SW 1271 (cell line): ENCODE data around the gene MDC1.
"Not testable (repeated sequence)": the region's sequence is repeated elsewhere in the genome, so short reads cannot be mapped to it uniquely, and the experiment has no call there.

ENCODE experiments used
- DNase-seq, 2 experiments: peaks; one replicate each; lab custom pipeline; 2025; lab: John Stamatoyannopoulos, UW

Gene MDC1

DNA sequence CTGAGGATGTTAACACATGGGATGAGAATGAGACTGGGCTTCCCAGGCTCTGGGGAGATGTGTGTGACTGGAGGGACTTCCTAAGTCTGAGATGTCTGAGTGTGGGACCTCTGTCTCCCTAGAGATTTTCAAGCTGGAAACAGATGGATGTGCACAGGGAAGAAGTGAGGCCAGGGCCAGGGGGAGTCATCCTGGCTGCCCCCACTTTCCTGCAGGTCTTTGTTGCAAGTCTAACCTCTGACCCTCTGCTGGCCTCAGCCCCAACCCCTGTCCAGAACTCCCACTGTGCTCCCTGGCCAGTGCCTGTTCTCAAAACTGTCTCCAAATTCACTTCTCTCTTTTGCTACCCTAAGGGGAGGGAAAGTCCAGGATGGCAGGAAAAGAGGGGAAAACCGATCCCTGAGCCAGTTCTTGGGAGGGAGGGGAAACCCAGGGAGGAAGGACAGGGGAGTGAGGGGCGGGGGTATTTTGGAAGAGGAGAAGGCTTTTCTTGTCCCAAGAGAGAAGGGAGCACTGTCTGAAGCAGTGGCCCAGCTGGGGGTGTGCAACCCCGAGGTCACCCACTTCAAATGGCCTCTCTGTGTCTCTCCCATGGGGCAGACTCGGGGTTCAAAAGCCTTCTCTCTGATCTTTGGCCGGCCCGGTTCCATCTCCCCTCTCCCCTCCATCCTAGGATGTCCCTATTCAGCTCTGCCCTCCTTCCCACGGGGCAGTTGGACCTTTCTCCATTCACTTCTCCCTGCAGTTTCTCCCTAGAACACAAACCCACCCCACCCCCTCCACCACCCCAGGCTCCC, 33.7 kb downstream of the MDC1 start:
- no peak for DNase-seq

DNA sequence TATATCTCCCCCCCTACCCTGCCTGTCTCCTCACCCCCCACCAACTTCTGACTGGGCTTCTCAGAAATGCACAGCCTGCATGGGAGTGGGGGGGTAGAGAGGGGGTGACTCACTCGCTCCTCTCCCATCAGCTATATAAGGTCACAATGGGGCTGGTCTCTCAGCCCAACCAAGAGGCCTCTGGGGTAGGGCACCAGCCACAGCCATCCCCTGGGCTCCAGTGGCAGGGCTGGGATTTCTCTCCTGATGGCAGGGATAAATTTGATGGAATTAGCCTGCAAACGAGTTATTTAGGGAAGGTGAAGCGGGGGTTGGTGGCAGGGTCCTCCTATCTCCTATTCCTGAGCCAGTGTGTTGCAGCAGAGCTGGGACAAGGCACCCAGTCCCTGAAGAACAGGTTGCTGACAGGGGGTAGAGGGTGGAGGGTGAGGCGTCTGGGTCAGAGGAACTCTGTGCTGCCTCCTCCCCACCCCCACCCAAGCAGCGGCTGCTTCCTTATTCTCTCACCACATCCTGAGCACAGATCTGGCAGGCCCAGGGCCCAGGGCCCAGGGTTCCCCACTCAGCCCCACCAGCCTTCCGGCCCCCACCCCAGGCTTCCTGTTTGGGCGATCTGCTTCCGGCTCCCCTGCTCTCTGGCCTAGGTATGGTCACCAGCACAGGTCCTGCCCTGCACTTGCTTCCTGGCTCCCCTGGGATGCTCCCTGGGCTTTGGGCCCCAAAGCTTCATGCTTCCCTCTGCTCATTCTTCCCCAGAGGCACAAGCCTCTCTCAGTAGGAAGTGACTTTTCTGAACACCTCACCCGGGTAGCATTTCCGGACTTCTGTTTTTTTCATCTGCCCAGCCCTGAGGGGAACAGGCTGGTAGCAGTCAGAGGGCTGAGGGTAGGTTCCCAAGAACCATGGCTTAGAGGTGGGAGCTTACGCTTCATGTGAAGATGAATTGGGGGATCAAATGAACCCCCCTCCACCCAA, 34.7 kb downstream of the MDC1 start:
- peak; percentile 84 to 89 for DNase-seq

DNA sequence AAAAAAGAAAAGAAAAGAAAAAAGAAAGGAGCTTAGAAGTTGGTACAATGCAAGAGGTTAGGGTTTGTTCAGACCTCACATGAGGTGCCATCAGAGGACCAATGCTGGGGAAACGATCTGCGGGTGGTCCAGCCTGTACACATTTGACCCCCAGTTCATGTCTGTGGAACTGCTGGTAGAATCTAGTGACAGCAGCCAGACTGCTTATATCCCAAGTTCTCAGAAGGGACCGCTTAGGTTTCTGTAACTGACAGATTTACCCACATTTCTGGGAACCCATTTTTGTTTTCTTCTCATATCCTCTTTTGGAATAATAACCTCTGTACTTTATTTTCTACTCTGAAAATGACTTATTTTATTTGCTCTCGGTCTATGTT, 35.3 kb downstream of the MDC1 start:
- no peak for DNase-seq

DNA sequence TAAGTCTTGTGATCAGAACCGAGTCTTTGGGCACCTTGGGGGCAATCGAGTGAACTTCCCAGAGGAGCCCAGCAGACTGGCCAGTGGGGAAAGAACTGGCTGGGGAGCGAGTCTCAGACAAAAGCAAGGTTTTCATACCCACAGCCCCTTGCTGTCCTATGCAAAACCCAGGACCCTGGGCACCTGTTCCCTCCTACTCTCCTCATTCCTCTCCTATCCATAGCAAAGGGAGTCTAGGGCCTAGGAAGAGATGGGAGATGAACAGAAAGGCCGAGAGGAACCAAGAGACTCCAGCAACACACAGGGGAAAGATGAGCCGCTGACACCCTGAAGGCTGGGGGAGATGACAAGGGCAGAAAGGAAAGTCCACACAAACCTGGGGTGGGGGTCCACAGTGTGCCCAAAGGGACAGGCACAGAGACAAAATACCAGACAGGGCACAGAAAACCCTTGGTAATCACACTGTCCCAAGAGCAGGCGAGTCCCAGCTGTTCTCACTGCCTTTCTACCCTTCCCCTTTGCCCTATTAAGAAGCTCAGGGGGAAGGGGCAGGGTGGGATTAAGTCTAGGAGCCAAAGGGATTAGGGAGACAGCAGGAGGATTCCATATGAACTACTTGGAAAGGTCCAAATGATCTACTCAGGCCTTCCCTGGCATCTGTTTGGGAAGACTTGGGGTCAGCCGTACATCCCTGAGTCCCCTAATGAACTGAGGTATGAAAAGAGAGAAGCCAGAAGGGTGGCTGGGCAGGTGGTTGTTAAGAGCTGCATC, 37.1 kb downstream of the MDC1 start:
- no peak for DNase-seq

DNA sequence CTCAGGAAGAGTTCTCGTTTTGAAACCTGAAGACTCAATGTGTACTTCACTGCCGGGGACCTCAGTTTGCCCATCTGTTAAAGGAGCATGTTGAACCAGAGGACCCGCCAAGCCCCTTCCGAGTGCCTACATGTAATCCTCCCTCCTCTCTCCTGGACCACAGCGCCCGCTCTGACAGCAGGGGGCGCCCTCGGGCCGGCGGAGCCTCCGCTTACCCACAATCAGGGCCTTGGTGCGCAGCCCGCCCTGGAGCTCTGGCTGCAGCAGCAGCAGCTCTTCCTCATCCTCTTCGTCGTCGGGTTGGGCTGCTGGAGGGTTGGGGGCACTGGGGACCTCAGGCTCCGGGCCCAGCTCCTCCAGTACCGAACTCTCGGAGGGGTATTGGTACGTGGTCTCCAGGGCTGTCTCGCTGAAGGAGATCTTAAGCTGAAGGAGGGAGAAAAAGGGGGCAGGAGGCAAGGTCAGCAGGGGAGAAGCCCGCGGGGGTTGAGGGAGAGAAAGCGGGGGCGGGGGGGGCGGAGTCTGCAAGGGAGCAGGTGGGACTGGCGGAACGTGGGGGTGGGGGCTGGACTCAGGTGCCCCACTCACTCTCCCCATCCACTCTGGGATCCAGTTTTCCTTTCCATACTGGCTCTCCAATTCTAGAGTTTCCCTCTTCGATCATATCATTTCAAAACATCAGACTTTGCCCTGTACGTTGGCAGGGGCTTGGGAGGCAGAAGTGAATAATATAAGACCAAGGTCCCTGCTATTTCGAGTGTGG, 37.9 kb downstream of the MDC1 start:
- DNase-seq, result peak in 1 of 2 experiments; percentile 61

DNA sequence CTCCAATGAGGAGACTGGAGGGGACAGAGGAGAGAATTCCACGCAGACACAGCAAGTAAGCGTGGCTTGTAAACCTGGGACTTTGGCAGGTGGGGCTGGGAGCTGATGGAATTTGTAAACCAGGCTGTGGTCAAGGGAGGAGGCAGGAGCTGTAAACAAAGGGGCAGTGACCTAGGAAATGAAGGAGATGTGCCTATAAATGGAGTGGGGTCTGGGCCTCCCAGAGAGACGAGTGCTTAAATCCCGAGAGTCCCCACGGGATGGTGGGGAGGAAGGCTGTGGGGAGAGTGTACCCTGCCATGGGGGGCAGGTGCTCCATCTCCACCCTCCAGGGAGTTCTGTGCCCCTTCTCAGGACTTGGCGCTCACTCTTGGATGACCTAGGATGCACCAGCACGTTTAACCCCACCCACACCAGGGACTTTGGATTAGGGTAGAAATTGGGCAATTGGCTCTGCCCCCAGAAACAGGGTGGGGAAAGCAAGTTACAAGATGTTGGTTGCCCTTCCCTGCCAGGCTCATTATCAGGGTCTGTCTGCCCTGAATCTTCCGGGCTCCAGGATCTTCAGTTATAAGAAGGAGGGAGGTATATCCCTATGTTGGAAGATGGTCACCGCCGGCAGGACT, 40.3 kb downstream of the MDC1 start:
- DNase-seq, result no peak

DNA sequence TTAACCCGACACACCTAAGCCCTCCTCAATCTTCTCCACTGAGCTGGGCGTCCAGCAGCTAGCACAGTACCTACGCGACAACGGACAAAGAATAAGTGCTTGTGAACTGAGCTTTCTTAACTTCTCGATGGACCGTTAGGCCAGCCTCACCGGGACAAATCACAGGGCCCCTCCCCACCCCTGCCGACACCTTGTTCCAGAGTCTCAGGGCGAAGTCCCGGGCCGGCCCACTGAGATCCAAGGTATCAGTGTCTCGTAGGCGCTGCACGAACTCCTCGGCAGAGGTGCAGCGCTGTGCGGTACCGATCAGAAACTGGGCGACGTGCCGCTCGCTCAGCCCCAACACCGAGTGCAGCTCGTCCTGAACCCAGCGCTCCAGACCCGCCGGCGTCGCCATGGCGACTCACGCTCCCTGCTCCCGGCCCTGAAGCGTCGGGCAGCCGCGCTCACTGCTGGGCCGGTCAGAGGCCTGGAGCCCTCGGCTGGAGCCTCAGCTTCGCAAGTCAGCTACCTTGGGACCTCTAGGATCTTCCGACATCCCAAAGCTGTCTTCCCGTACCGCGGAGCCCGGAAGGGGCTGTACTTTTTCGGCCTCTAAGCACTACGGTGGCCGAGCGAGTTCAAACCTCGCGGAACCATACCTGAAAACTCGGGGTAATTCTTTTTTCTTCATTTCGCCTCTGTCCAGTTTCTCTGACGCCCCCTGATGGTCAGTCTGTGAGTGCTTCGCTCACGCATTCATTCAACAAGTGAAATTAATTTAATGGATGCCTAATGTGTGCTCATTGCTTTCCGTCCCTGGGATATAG, 44.4 kb downstream of the MDC1 start, which contains the start of gene DHX16:
Gene DHX16 (minus strand): TSS at position 562 of the 809 bp plus-strand sequence. CDS start 165 bp downstream, at position 397.
- DNase-seq, result peak; percentile 92 to 98

DNA sequence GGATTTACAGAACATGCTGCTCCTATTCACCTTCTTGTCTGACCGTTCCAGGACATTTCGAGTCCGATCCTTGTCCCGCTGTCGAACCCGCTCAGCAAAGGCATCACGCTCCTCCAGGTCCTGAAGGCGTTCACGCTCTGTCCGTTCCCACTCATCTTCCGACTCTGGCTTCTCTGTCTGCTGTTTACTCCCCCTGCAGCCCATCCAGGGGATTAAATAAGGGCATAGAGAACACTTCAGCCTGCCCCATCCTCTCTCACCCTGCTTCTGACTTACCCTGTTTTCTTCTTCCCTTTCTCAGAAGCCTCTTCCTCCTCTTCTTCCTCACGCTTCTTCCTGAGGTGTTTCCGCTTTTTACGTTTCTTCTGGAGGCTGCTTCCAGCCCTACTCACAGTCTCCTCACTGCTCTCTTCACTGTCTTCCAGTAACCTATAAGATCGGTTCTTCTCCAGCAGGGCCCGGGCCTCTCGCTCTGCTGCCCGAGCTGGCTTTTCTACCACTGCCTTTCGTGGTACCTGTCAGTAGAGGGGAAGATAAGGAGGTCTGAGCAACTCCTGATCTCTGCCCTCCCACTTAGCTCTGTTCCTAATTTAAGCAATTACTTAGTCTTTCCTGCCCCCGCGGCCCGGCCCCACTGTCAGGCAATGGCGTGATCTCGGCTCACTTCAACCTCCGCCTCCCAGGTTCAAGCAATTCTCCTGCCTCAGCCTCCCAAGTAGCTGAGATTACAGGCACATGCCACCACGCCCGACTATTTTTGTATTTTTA, 46.1 kb downstream of the MDC1 start:
- peak in 1 of 2 experiments; percentile 23 for DNase-seq

DNA sequence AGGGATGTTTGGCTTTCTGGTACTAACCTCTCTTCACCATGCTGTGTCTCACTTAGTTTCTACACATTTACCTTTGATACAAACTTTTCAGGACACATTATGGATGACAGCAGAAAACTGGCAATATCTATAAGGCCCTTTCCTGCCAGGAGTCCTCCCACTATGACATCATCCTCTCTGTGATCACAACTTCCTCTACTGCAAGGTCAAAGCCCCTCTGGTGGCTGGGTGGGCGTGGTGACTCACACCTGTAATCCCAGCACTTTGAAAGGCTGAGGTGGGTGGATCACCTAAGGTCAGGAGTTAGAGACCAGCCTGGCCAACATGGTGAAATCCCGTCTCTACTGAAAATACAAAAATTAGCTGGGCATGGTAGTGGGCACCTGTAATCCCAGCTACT, 50.8 kb downstream of the MDC1 start:
- DNase-seq, result not testable (repeated sequence)

DNA sequence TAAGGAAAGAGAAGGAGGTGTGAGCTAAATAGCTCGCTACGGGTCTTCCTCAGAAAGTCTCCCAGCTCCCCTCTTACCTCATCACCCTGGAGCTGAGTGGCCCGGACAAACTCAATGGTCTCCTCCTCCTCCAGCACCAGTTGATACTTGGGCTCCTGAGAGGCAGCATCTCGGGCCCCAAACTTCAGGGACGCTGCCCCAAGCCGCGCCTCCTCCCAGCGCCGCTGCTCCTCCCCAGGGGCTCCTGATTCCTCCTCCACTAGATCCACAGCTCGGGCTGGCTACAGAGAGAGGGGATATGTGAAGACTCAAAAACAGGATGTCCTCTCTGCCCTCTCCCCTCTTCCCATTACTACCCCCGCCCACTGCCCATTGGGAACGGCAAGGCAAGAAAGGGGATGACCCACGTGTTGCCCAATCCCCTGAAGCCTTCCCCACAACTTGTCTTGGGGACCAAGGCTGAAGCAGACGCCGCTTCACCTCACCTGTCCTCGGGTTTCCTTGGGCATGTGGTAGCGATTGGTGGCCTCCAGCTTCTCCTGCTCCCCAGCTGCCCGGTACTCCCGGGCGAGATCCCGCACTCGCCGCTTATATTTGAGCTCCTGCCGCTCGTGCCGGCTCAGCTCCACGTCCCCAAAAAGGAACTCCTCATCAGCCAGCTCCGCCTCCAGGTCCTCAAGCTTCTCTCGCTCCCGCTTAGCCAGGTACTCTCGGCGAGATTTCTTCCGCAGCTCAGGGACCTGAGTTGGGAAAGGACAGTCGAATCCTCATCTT, 51.9 kb downstream of the MDC1 start:
- DNase-seq, result no peak

DNA sequence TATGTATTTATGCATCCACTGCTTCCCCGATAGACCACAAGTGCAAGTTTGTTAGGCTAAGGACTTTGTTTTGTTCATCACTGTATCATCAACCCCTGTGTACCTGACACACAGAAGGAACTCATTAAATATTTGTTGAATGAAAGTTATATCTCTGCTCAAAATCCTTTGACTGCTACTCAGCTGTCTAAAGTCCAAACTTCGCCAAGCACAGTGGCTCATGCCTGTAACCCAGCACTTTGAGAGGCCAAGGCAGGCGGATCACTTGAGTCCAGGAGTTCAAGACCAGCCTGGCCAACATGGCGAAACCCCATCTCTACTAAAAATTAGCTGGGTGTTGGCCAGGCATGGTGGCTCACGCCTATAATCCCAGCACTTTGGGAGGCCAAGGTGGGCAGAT, 59.2 kb downstream of the MDC1 start:
- not testable (repeated sequence) for DNase-seq

DNA sequence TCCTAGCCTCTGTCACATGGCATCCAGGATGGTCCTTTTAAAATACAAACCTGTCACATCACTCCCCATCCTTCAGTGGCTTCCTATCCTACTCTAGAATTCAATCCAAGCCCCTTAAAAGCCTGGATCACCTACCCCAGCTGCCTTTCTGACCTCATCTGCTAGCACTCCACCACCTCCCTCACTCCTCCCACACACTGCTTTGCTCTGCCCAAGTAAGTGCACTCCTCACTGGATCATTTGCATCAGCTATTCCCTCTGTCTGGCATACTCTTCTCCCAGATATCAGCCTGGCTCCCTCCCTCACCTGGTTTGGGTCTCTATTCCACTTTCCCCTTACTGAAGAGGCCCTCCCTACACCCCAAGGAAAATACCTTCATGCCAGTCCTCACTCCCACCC, 59.6 kb downstream of the MDC1 start:
- no peak for DNase-seq

DNA sequence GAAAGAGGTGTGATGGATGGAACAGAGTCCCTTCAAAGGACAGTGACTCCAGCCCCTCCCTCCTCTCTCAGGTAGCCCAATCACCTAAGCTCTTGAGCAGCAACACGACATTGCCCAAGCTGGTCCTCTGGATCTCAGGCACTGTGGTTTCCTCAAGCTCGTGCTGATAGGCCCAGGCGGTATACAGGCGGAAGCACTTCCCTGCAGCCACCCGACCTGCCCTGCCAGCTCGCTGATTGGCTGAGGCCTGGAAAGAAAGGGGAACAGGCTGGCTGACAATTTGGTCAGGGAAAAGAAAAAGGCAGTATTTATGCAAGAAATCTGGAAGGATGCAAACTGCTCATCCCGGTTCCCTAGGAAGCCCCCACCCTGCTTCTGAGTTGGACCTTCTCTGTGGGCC, 60.6 kb downstream of the MDC1 start:
- DNase-seq, result no peak

DNA sequence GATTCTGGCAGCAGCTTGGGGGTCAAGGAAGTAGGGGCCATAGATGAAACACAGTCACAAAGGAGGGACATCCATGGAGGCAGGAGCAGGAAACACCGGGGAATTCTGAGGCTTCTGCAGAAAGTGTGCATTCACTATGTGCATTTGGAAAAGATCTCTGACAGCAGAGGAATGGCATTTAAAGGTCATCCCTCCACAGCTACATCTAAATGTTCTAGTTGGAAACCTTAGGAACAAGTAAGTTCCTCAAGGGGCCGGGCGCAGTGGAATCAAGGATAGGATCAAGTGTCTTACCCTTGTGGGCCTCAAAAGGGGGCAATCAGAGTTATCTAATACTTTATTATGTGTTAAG, 61.4 kb downstream of the MDC1 start:
- DNase-seq, result no peak

DNA sequence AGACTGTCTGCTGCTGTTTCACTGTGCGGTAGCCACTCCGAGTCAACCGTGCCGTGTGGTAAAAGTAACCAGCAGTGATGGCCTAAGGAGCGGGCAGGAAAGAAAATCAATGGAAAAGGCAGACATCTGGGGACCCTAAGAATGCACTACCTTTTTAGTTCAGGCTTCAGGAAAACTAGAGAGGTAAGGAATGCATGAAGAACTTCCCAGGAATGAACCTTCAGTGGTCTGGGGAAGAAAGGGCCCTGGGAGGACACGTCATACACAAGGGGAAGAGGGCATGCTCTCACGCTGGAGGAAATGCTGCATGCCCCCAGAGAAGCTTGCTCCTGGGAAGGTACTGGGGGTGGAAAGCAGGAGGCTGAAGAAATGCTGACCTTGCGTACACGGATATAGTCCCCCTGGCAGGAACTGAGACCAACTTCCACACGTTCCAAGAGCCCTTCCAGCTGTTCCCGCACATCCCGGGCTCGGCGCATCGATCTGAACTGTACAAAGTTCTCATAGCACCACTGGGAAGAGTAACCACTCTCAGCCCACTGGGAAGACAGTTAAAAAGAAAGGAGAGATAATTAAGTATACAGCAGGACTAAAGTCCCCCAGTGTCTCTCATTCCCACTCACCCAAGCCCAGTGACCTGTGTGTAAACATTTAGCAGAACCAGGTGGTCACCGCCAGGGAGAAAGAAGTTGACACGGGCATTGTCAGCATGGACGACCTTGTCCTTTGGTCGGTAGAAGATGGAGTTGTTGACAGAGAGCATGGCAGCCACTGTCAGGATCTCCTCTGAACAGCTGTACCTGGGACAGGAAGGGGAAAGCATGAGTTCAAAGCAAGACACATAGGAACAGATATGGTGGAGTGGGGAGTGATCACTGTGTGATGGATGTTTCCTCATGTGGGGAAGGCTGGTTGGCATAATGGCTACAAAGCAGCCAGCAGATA, 62.0 kb downstream of the MDC1 start:
- DNase-seq, result no peak

DNA sequence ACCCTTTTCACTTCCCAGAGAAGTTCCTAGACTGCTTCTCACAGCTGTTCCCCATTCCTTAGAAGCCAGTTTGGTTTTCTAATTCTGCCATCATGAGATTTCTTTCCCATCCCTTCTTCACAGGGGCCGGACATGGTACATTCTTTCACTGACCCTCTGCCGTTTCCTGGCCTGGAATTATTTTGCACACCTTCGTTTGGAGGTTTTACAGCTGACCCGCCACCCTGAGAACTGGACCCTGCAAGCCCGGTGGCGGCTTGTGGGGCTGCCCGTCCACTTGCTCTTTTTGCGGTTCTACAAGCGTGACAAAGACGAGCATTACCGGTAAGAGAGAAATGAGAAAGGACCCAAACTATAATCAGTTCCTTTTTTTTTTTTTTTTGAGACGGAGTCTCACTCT, 65.9 kb downstream of the MDC1 start:
- DNase-seq, result no peak
